K562 (cell line): ENCODE results near the gene SEZ6L. TPM values are rescaled to one million over a fixed set of nuclear protein-coding genes. Genes with fewer than 3 reads are reported as not detected.

Experiments used
- ATAC-seq: fragments of 200-7000 bp; cut with Tn5 transposase; 3 replicates; pipeline ENCODE4 v1.9.1; 2020; ENCODE audit warnings: moderate library complexity
- BruUV-seq: library from RNA; stranded (reverse); fragments of 400-500 nt; replicated peaks from 2 replicates; lab custom pipeline; 2021; lab: Mats Ljungman, UMichigan
- CTCF ChIA-PET: fragments of 300-600 bp; formaldehyde crosslinking; extraction: SDS; loops from one replicate; lab custom pipeline; 2021; ENCODE audit warnings: low intra/inter-chr PET ratio; lab: Yijun Ruan, JAX
- POLR2A ChIA-PET: fragments of 300-600, 350-650 bp; sonication (Branson Sonifier 250); formaldehyde crosslinking; extraction: SDS; loops from one replicate; lab custom pipeline; 2021; ENCODE audit warnings: antibody characterized with exemption, inconsistent platforms; lab: Yijun Ruan, JAX
- DNase-seq, 4 experiments: peaks; one replicate each; pipeline versions ENCODE4 v3.0.0 to v3.0.0-alpha.2; 2011 to 2018; ENCODE audit warnings: low spot score in 3 of 4, mixed read lengths in 3 of 4; ENCODE audit errors: extremely low read depth in 1 of 4
- FAIRE-seq: peaks from 2 replicates; lab custom pipeline; 2011; peaks lifted over from hg19 to GRCh38; lab: Jason Lieb, UNC
- H2AFZ ChIP-seq: 2 replicates; pipeline ENCODE4 v1.6.0; 2011; ENCODE audit warnings: low read depth, low read length, control low read depth, inconsistent platforms
- H3K27ac ChIP-seq: fragments of 200-600 bp; 3 replicates; pipeline ENCODE4 v1.8.0; 2011; ENCODE audit warnings: low read depth, mild to moderate bottlenecking, control low read depth, inconsistent platforms, low read length, moderate library complexity, mixed read lengths; ENCODE audit errors: extremely low read depth
- H3K27me3 ChIP-seq, 2 experiments: fragments of 300-600 bp in 1 of 2; 2 replicates in 1 of 2; 3 replicates in 1 of 2; pipeline versions ENCODE4 v1.6.0 to v1.8.0; 2011; ENCODE audit warnings: inconsistent platforms in 2 of 2, low read length in 2 of 2, mild to moderate bottlenecking in 1 of 2, mixed read lengths in 1 of 2, moderate library complexity in 1 of 2; ENCODE audit not compliant: control insufficient read depth in 2 of 2, insufficient read depth in 2 of 2
- H3K36me3 ChIP-seq: fragments of 300-600 bp; 3 replicates; pipeline ENCODE4 v1.8.0; 2011; ENCODE audit warnings: mild to moderate bottlenecking, low read length, inconsistent platforms; ENCODE audit not compliant: control insufficient read depth, insufficient read depth
- H3K4me1 ChIP-seq, 2 experiments: fragments of 200-600 bp in 1 of 2; replicated peaks in 1 of 2; 2 replicates in 1 of 2; 3 replicates in 1 of 2; pipeline versions ENCODE4 v1.5.1 to v1.8.0; 2011; ENCODE audit warnings: inconsistent platforms in 2 of 2, low read length in 2 of 2, mild to moderate bottlenecking in 1 of 2, mixed read lengths in 1 of 2, moderate library complexity in 1 of 2; ENCODE audit not compliant: control insufficient read depth in 2 of 2, insufficient read depth in 2 of 2
- H3K4me2 ChIP-seq: 2 replicates; pipeline ENCODE4 v1.6.1; 2011; ENCODE audit warnings: low read length, control low read depth, inconsistent platforms, mixed read lengths; ENCODE audit not compliant: insufficient read depth
- H3K4me3 ChIP-seq: fragments of 200-600 bp; sonication (generic), shearing (Covaris generic); 2 replicates; pipeline ENCODE4 v1.5.1; 2016; ENCODE audit warnings: control low read depth, inconsistent platforms
- H3K79me2 ChIP-seq: fragments of 200-600 bp; 3 replicates; pipeline ENCODE4 v1.8.0; 2011; ENCODE audit warnings: low read length, inconsistent platforms; ENCODE audit not compliant: control insufficient read depth, insufficient read depth
- H3K9ac ChIP-seq, 2 experiments: 2 replicates each; pipeline versions ENCODE4 v1.6.0 to v1.6.1; 2011; ENCODE audit warnings: low read depth in 2 of 2, low read length in 2 of 2, control low read depth in 1 of 2, inconsistent platforms in 1 of 2, mild to moderate bottlenecking in 1 of 2, mixed read lengths in 1 of 2; ENCODE audit not compliant: insufficient read depth in 1 of 2
- H3K9me1 ChIP-seq: one replicate; pipeline ENCODE4 v1.6.0; 2011; ENCODE audit warnings: inconsistent platforms, mild to moderate bottlenecking, low read length, moderate library complexity; ENCODE audit not compliant: control insufficient read depth, insufficient read depth
- H3K9me3 ChIP-seq: replicated peaks from 2 replicates; pipeline ENCODE4 v1.5.1; 2011; ENCODE audit warnings: low read depth, low read length, inconsistent platforms; ENCODE audit not compliant: control insufficient read depth, insufficient read depth
- H4K20me1 ChIP-seq: replicated peaks from 2 replicates; pipeline ENCODE4 v1.6.1; 2011; ENCODE audit warnings: low read length, inconsistent platforms, mixed read lengths; ENCODE audit not compliant: control insufficient read depth, insufficient read depth
- ARID1B ChIP-seq: fragments of 450-650 bp; IDR thresholded peaks from 2 replicates; pipeline ENCODE4 v1.6.1; 2016; ENCODE audit warnings: antibody characterized with exemption, mild to moderate bottlenecking, inconsistent platforms
- BRD4 ChIP-seq: fragments of 200-600 bp; sonication (generic); IDR thresholded peaks from 2 replicates; pipeline ENCODE4 v1.6.1; 2017; ENCODE audit warnings: inconsistent platforms
- CBFA2T2 ChIP-seq: fragments of 450-650 bp; conservative IDR thresholded peaks from 2 replicates; pipeline ENCODE4 v1.6.1; 2017; ENCODE audit warnings: mild to moderate bottlenecking
- CBFA2T3 ChIP-seq: fragments of 450-650 bp; IDR thresholded peaks from 2 replicates; pipeline ENCODE4 v1.6.1; 2017
- CCAR2 ChIP-seq: fragments of 200-400 bp; formaldehyde crosslinking; IDR thresholded peaks from 2 replicates; pipeline ENCODE4 v1.6.1; 2017; ENCODE audit warnings: mild to moderate bottlenecking, low read depth, low read length
- FOSL1 ChIP-seq: fragments of 200-800 bp; sonication (Bioruptor generic); conservative IDR thresholded peaks from 2 replicates; pipeline ENCODE4 v1.6.1; 2016; ENCODE audit warnings: missing genetic modification characterization, missing compliant biosample characterization
- GABPA ChIP-seq: fragments of 200-800 bp; sonication (Bioruptor generic); conservative IDR thresholded peaks from 2 replicates; pipeline ENCODE4 v1.6.1; 2016; ENCODE audit warnings: low read depth, missing genetic modification characterization, missing compliant biosample characterization
- JUND ChIP-seq, 2 experiments: IDR thresholded peaks; 2 replicates in 1 of 2; 3 replicates in 1 of 2; pipeline ENCODE4 v1.6.1; 2011; ENCODE audit warnings: borderline replicate concordance in 2 of 2, low read depth in 2 of 2, low read length in 2 of 2, improper control_type of control experiment in 1 of 2, missing biosample characterization in 1 of 2, missing genetic modification characterization in 1 of 2, missing genetic modification reagents in 1 of 2
- KLF16 ChIP-seq: IDR thresholded peaks from 2 replicates; pipeline ENCODE4 v1.6.1; 2016; ENCODE audit warnings: antibody characterized with exemption
- MBD1 ChIP-seq: fragments of 250-450 bp; sonication (Bioruptor Pico); IDR thresholded peaks from 2 replicates; pipeline ENCODE4 v1.8.0; 2022; ENCODE audit warnings: inconsistent platforms
- MTA2 ChIP-seq: fragments of 450-650 bp; IDR thresholded peaks from 2 replicates; pipeline ENCODE4 v1.6.1; 2016; ENCODE audit warnings: low read depth
- RBM17 ChIP-seq: fragments of 200-400 bp; formaldehyde crosslinking; IDR thresholded peaks from 2 replicates; pipeline ENCODE4 v1.6.1; 2017; ENCODE audit warnings: low read depth, mild to moderate bottlenecking, low read length, borderline replicate concordance
- SMARCA4 ChIP-seq: fragments of 450-650 bp; IDR thresholded peaks from 2 replicates; pipeline ENCODE4 v1.6.1; 2016
- SMARCE1 ChIP-seq: fragments of 450-650 bp; IDR thresholded peaks from 2 replicates; pipeline ENCODE4 v1.7.1; 2016; ENCODE audit warnings: mild to moderate bottlenecking
- TCF3 ChIP-seq: sonication (generic); formaldehyde crosslinking; IDR thresholded peaks from 2 replicates; pipeline ENCODE4 v1.4.0; 2020; ENCODE audit warnings: mild to moderate bottlenecking, missing genetic modification reagents
- TEAD4 ChIP-seq, 2 experiments: sonication (generic) in 1 of 2; formaldehyde crosslinking in 1 of 2; IDR thresholded peaks; 2 replicates each; pipeline versions ENCODE4 v1.6.1 to v1.8.0; 2012 to 2022; ENCODE audit warnings: borderline replicate concordance in 1 of 2, inconsistent platforms in 1 of 2, low read length in 1 of 2, mild to moderate bottlenecking in 1 of 2, missing genetic modification reagents in 1 of 2
- U2AF1 ChIP-seq: fragments of 200-400 bp; formaldehyde crosslinking; optimal IDR thresholded peaks from 2 replicates; pipeline ENCODE3; 2017; ENCODE audit warnings: mild to moderate bottlenecking, low read depth, low read length, moderate library complexity
- ZNF143 ChIP-seq: sonication (generic); formaldehyde crosslinking; IDR thresholded peaks from 2 replicates; pipeline ENCODE4 v1.9.0; 2022; ENCODE audit warnings: mild to moderate bottlenecking, missing genetic modification reagents
- ZNF436 ChIP-seq: fragments of 250-450, 450-650 bp; sonication (Bioruptor Pico); formaldehyde crosslinking; IDR thresholded peaks from 2 replicates; pipeline ENCODE4 v1.7.0; 2020; ENCODE audit warnings: mild to moderate bottlenecking
- WGBS: fragments of 100-300 bp; shearing (Covaris generic); methylation state at CpG from one replicate; pipeline ENCODE4 v1.1.6; 2016; ENCODE audit warnings: low coverage, mixed read lengths; ENCODE audit not compliant: insufficient coverage; ENCODE audit errors: missing lambda C conversion rate; 5-methylcytosine and 5-hydroxymethylcytosine counted together
- in situ Hi-C: fragments of 300-500 bp; cut with MboI; formaldehyde crosslinking; loops from 4 replicates; pipeline ENCODE4 v1.15.0; 2018; ENCODE audit warnings: inconsistent platforms, mixed read lengths
- intact Hi-C: fragments of 100-400 bp; cut with micrococcal nuclease; formaldehyde crosslinking; loops from 2 replicates; pipeline ENCODE4 v1.14.2; 2022
- polyA plus RNA-seq, 8 experiments: library from polyadenylated mRNA; depleted of rRNA in 4 of 8; stranded (reverse) in 5 of 8; unstranded in 3 of 8; fragments of >200 nt; fragmentation: Nextera tagmentation in 2 of 8; fragmentation: Illumina TruSeq in 1 of 8; extraction: Ambion mirVana in 2 of 8; extraction: Trizol in 1 of 8; gene quantifications; 2 replicates each; pipeline versions ENCODE4 v1.2.1 to v1.2.3, GENCODE V29; 2011 to 2014; ENCODE audit warnings: inconsistent platforms in 1 of 8, missing spikeins in 1 of 8
- total RNA-seq, 7 experiments: library from RNA; depleted of rRNA in 6 of 7; stranded (reverse); fragments of >200 nt in 6 of 7; fragmentation: Illumina TruSeq in 2 of 7; extraction: Trizol in 2 of 7; gene quantifications; 2 replicates each; pipeline versions ENCODE4 v1.2.1 to v1.2.3, GENCODE V29; 2011 to 2021; ENCODE audit warnings: low replicate concordance in 1 of 7
- TF ChIP-seq, protein P1 (sequence below), 2 experiments: fragments of 450-650 bp in 1 of 2; sonication (generic) in 1 of 2; formaldehyde crosslinking in 1 of 2; IDR thresholded peaks in 1 of 2; conservative IDR thresholded peaks in 1 of 2; 2 replicates each; pipeline versions ENCODE4 v1.6.1 to v1.8.1; 2016 to 2023; ENCODE audit warnings: mild to moderate bottlenecking in 2 of 2, moderate library complexity in 2 of 2, inconsistent platforms in 1 of 2, missing genetic modification reagents in 1 of 2

Gene SEZ6L
- total and polyA plus RNA-seq, 9 of the 15 experiments (the other 6 are each of a cell fraction or from before 2014, with no cell fraction given), result not detected

- TF ChIP-seq, protein P1, sequence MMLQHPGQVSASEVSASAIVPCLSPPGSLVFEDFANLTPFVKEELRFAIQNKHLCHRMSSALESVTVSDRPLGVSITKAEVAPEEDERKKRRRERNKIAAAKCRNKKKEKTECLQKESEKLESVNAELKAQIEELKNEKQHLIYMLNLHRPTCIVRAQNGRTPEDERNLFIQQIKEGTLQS (IDR thresholded peaks at IDR 0.05), result no peak
- TF ChIP-seq, protein P1 (CRISPR knock-in tag; conservative IDR thresholded peaks at IDR 0.05), result no peak
- TF ChIP-seq CCAR2 (no peak), ZNF436 (CRISPR knock-in tag) (no peak), BRD4 (no peak), MBD1 (CRISPR knock-in tag) (no peak)
- TF ChIP-seq, all 486 proteins: peak for 0
Measured at GRCh38 chr22:26238596-26238995, 69.3 kb downstream of the SEZ6L start (continued).

- no peak overlapping the region for H3K4me2 ChIP-seq
- no peak overlapping the region for H3K4me3 ChIP-seq
- peaks cover 0 to 5% of the 10 kb centered on the region in 2 experiments; a peak in 2 of 5 replicates for H3K27me3 ChIP-seq
- H3K4me1 ChIP-seq, result no peaks in the 10 kb centered on the region
- no peaks in the 10 kb centered on the region for H3K79me2 ChIP-seq
- 0% methylated on average over 3 of the region's 4 CpGs for WGBS
- H2AFZ ChIP-seq, result no peak overlapping the region
- POLR2A ChIA-PET, result no interaction called here
- no peak overlapping the region for H3K27ac ChIP-seq
- DNase-seq (peak in 3 of 4 experiments; percentile 7 to 16 (median 7)), FAIRE-seq (no peak), ATAC-seq (no peak)
- no peak overlapping the region for H3K9ac ChIP-seq
- CTCF ChIA-PET, result no interaction called here
- no TSS peak for BruUV-seq
- H3K36me3 ChIP-seq, result no peaks in the 10 kb centered on the region
- no peaks in the 10 kb centered on the region for H4K20me1 ChIP-seq
- H3K9me3 ChIP-seq, result no peaks in the 10 kb centered on the region
- H3K9me1 ChIP-seq, result no peaks in the 10 kb centered on the region
- intact Hi-C loops, result no loop called here
- in situ Hi-C loops, result no loop called here
- TF ChIP-seq SMARCA4, result peak; percentile 60; the same call in 1 of the 2 replicates
- no peak for TF ChIP-seq ZNF143 (CRISPR knock-in tag)
- no peak for TF ChIP-seq U2AF1
- peak; percentile 59 for TF ChIP-seq TCF3 (CRISPR knock-in tag)
- TF ChIP-seq CBFA2T3, result peak; percentile 46
- peak; percentile 81 for TF ChIP-seq ARID1B
- no peak for TF ChIP-seq GABPA
- TF ChIP-seq TEAD4 (IDR thresholded peaks at IDR 0.05; ENCODE audit: low read length), result peak; percentile 72; the same call in 1 of the 2 replicates
- TF ChIP-seq TEAD4 (CRISPR knock-in tag; IDR thresholded peaks at IDR 0.05; ENCODE audit: borderline replicate concordance), result no peak
- peak; percentile 92 for TF ChIP-seq FOSL1 (tag)
- TF ChIP-seq JUND (IDR thresholded peaks at IDR 0.05; ENCODE audit: borderline replicate concordance, low read depth, low read length), result peak; percentile 60; the same call in 1 of the 2 replicates
- peak; percentile 73; the same call in 1 of the 3 replicates for TF ChIP-seq JUND (tag; IDR thresholded peaks at IDR 0.05; ENCODE audit: borderline replicate concordance, low read depth, low read length)
- no peak for TF ChIP-seq RBM17
- peak; percentile 34; the same call in 1 of the 2 replicates for TF ChIP-seq MTA2
- TF ChIP-seq CBFA2T2, result peak; percentile 50; the same call in 1 of the 2 replicates
- TF ChIP-seq KLF16, result 0 out of 2 replicates have a peak, but pooled peaks have one; percentile 31
- TF ChIP-seq SMARCE1, result peak; percentile 54; the same call in 1 of the 2 replicates
Measured at GRCh38 chr22:26239581-26239980, 70.3 kb downstream of the SEZ6L start.
